HG02642 (cell line): ENCODE data around the gene GLYR1.
"Not testable (repeated sequence)": the region's sequence is repeated elsewhere in the genome, so short reads cannot be mapped to it uniquely, and the experiment has no call there.

Experiments
- ATAC-seq: cut with Tn5 transposase; IDR thresholded peaks from one replicate; pipeline ENCODE4 v1.9.1; 2021; ENCODE audit warnings: mild to moderate bottlenecking; ENCODE audit not compliant: unreplicated experiment, poor library complexity

GLYR1 gene

GRCh38 chr16:4795181-4795827, 51.8 kb downstream of the GLYR1 start, which contains the start of gene SMIM22:
SMIM22 (plus strand) TSS chr16:4795369; CDS start chr16:4795735, 366 bp downstream.
- ATAC-seq, result no peak

GRCh38 chr16:4792951-4793513, 54.1 kb downstream of the GLYR1 start:
- ATAC-seq, result no peak

- no peak for ATAC-seq
These were observed 56.2 kb downstream of the GLYR1 start for GRCh38 chr16:4790871-4791270.

GRCh38 chr16:4790261-4790660, 56.8 kb downstream of the GLYR1 start:
- no peak for ATAC-seq

GRCh38 chr16:4788910-4789309, 58.2 kb downstream of the GLYR1 start:
- no peak for ATAC-seq

DNA sequence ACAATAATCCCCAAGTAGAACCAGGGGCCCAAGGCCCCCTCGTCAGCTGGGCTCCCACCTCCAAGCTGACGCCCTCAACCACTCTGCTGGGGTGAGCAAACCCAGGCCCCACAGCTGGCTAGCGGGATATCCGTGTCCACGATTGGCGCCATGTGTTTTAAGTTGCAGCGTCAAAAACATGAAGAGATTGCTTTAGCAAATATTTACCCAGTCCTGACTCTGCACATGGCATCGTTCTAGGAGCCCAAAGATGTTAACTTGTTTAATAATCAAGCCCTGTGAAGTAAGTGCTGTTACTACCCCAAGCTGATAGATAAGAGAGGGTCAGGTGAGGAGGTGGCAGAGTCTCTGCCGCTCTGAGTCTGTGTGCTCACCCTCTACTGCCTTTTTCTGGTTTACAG, 58.6 kb downstream of the GLYR1 start:
- no peak for ATAC-seq

GRCh38 chr16:4787627-4788482, 59.2 kb downstream of the GLYR1 start, which contains the start of gene SEPTIN12:
SEPTIN12 (minus strand) TSS chr16:4788345; CDS start chr16:4787645, 700 bp downstream.
- no peak for ATAC-seq

- no peak for ATAC-seq
These were observed 60.0 kb downstream of the GLYR1 start for GRCh38 chr16:4787068-4787467.

GRCh38 chr16:4785758-4786433, 61.2 kb downstream of the GLYR1 start:
- no peak for ATAC-seq

DNA sequence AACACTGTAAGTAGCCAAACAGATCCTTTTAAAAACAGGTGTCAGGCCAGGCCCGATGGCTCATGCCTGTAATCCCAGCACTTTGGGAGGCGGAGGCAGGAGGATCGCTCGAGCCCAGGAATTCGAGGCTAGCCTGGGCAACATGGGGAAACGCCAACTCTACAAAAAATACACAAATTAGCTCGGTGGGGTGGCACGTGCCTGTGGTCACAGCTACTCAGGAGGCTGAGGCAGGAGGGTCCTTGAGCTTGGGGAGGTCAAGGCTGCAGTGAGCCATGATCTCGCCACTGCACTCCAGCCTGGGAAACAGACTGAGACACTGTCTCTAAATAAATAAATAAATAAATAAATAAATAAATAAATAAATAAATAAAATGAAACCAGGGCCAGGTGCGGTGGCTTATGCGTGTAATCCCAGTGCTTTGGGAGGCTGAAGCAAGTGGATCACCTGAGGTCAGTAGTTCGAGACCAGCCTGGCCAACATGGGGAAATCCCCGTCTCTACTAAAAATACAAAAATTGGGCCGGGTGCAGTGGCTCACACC, 62.6 kb downstream of the GLYR1 start:
- ATAC-seq, result not testable (repeated sequence)

- ATAC-seq, result no peak
These were observed 63.1 kb downstream of the GLYR1 start for GRCh38 chr16:4783951-4784336.

DNA sequence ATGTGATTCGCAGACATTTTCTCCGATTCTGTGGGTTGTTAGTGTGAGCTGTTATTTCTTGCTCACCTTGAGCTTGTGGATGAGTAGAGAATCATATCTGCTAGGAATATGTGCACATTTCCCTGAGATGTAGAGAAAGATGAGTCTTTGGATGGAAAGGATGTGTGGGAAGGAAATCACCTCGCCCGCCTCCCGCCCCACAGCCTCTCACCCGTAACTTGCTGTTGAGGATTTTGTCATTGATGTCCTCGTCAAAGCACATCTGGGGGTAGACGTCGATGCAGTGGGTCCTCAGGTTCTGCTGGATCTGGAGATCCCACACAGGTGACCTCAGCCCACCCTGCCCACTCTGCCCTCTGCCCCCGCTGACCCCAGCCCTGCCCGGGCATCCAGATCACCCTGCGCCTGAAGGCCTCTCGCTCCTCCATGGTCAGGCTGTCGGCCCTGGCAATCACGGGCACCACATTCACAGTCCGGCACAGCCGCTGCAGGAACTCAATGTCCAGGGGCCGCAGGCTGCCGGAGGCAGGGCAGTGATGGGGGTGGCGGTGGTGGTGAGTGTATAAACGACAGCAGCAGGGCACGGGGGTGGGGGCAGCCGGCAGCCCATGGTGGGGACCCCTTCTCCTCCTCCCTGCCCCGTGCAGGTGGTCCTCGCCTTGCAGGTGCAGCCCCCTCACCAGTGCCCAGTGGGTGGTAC, 63.7 kb downstream of the GLYR1 start:
- no peak for ATAC-seq

- ATAC-seq, result no peak
These were observed 66.9 kb downstream of the GLYR1 start for GRCh38 chr16:4780235-4780634.

DNA sequence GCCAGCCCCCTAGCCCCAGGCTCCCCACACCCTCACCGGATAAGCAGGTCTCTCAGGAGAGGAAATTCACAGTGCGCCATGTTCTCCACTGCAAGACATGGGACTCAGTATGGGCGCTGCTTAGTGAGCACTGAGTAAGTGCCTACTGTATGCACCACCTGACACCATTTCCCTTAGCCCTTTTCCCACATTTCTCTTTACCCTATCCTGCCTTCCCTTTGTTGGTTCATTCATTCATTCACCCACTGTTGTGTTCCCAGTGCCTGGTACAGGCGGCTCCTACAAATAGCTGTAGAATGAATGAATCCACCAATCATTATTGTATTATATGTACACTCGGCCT, 69.1 kb downstream of the GLYR1 start:
- no peak for ATAC-seq

DNA sequence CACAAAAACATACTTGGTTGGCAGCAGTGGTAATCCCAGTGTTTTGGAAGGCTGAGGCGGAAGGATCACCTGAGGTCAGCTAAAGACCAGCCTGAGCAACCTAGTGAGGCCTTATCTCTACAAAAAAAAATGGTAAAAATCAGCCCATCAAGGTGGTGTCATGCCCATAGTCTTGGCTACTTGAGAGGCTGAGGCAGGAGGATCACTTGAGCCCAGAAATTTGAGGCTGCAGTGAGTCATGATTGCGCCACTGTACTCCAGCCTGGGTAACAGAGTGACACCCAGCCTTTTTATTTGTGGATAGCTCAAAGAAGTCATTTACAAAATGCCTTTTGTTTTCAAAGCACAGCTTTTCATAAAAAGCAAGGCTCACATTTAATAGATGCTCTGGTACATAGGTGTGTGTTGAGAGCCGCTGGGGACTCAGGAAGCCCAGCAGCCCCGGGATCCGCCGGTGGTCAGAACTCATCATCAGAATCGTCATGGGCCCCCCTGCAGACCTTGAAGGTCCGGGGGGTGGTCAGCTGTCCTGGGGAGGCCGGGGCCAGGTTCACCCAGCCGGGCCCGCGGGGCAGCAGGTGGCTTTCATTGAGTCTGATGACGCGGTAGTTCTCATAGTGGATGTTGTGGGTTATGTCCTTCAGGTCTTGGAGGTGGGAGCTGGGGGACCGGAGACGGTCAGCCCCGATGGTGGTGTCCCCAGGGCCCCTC, 69.6 kb downstream of the GLYR1 start:
- ATAC-seq, result no peak

- no peak for ATAC-seq
These were observed 70.9 kb downstream of the GLYR1 start for GRCh38 chr16:4776141-4776705.

- ATAC-seq, result no peak
These were observed 72.1 kb downstream of the GLYR1 start for GRCh38 chr16:4775005-4775404.

DNA sequence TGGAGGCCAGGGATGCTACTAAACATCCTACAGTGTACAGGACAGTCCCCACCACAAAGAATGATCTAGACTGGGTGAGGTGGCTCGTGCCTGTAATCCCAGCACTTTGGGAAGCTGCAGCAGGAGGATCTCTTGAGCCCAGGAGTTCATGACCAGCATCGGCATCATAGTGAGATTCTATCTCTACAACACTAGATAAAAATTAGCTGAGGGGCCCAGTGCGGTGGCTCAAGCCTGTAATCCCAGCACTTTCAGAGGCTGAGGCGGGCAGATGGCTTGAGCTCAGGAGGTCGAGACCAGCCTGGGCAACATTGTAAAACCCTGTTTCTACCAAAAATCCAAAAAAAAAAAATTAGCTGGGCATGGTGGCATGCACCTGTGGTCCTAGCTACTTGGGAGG, 74.7 kb downstream of the GLYR1 start:
- no peak for ATAC-seq

- ATAC-seq, result no peak
These were observed 75.4 kb downstream of the GLYR1 start for GRCh38 chr16:4771646-4772045.
